GM23338 (cell line): ENCODE results near the gene RAB5B.

ENCODE experiments used
- CREB1 ChIP-seq: fragments of 250-450 bp; sonication (Bioruptor Pico); IDR thresholded peaks from 2 replicates; pipeline ENCODE4 v1.5.0; 2020; ENCODE audit warnings: low read depth, mild to moderate bottlenecking, moderate library complexity
- EZH2phosphoT487 ChIP-seq: fragments of 200-600 bp; sonication (generic); IDR thresholded peaks from one replicate; pipeline ENCODE4 v1.8.1; 2018; ENCODE audit warnings: antibody characterized with exemption; ENCODE audit not compliant: unreplicated experiment
- POLR2AphosphoS5 ChIP-seq: IDR thresholded peaks from 2 replicates; pipeline ENCODE4 v1.6.1; 2016; ENCODE audit warnings: antibody characterized with exemption, low read depth
- TF ChIP-seq, protein P1 (sequence below), 2 experiments: fragments of 200-600 bp in 1 of 2; sonication (generic) in 1 of 2; conservative IDR thresholded peaks; 2 replicates each; pipeline versions ENCODE4 v1.5.1 to v1.6.1; 2016 to 2017; ENCODE audit warnings: antibody characterized with exemption in 2 of 2, low read depth in 2 of 2, mild to moderate bottlenecking in 2 of 2, moderate library complexity in 1 of 2
- TF ChIP-seq, protein P2 (sequence below): IDR thresholded peaks from one replicate; pipeline ENCODE4 v1.6.1; 2018; ENCODE audit warnings: antibody characterized with exemption; ENCODE audit not compliant: unreplicated experiment

DNA sequence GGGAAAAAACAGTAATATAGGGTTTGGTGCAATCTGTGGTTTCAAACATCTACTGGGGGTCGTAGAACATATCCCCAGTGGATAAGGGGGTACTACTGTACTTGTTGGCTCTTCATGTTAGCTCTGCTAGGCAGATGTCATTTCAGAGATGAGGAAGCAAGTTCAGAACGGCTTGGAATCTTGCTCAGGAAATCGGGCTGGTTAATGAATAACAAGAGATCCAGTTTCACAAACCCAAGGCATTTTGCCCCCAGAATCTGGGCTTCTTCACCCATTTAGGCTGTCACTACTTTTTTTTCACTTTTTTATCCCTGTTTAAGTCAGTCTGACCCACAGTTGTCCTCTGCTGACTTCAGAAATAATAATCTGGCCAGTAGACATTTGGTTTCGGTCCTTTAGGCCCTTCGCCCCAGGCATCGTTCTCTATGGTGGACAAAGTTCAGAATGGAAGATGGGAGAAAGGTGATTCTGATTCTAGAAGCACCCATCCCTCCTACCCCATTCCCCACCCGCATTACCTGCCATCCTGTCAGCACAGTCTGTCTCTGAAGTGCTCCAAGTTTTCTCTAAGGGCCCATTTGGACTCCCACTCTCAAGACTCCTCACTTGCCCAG lies 27.7 kb downstream of the RAB5B start:
- TF ChIP-seq, protein P1, sequence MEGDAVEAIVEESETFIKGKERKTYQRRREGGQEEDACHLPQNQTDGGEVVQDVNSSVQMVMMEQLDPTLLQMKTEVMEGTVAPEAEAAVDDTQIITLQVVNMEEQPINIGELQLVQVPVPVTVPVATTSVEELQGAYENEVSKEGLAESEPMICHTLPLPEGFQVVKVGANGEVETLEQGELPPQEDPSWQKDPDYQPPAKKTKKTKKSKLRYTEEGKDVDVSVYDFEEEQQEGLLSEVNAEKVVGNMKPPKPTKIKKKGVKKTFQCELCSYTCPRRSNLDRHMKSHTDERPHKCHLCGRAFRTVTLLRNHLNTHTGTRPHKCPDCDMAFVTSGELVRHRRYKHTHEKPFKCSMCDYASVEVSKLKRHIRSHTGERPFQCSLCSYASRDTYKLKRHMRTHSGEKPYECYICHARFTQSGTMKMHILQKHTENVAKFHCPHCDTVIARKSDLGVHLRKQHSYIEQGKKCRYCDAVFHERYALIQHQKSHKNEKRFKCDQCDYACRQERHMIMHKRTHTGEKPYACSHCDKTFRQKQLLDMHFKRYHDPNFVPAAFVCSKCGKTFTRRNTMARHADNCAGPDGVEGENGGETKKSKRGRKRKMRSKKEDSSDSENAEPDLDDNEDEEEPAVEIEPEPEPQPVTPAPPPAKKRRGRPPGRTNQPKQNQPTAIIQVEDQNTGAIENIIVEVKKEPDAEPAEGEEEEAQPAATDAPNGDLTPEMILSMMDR (conservative IDR thresholded peaks at IDR 0.05; ENCODE audit: low read depth in 2 of 2): no peak
- TF ChIP-seq POLR2AphosphoS5 (no peak), CREB1 (CRISPR knock-in tag) (no peak), EZH2phosphoT487 (no peak)
- TF ChIP-seq, protein P2, sequence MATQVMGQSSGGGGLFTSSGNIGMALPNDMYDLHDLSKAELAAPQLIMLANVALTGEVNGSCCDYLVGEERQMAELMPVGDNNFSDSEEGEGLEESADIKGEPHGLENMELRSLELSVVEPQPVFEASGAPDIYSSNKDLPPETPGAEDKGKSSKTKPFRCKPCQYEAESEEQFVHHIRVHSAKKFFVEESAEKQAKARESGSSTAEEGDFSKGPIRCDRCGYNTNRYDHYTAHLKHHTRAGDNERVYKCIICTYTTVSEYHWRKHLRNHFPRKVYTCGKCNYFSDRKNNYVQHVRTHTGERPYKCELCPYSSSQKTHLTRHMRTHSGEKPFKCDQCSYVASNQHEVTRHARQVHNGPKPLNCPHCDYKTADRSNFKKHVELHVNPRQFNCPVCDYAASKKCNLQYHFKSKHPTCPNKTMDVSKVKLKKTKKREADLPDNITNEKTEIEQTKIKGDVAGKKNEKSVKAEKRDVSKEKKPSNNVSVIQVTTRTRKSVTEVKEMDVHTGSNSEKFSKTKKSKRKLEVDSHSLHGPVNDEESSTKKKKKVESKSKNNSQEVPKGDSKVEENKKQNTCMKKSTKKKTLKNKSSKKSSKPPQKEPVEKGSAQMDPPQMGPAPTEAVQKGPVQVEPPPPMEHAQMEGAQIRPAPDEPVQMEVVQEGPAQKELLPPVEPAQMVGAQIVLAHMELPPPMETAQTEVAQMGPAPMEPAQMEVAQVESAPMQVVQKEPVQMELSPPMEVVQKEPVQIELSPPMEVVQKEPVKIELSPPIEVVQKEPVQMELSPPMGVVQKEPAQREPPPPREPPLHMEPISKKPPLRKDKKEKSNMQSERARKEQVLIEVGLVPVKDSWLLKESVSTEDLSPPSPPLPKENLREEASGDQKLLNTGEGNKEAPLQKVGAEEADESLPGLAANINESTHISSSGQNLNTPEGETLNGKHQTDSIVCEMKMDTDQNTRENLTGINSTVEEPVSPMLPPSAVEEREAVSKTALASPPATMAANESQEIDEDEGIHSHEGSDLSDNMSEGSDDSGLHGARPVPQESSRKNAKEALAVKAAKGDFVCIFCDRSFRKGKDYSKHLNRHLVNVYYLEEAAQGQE: no peak
